ENCODE data around the gene EIF2B4. TPM values are rescaled to one million over a fixed set of nuclear protein-coding genes. Genes with fewer than 3 reads are reported as not detected.

The EIF2B4 gene
- total and polyA plus RNA-seq, 2 of the 8 experiments (the other 6 are each of a cell fraction or from before 2014, with no cell fraction given): 60.0 to 63.2 TPM

DNA sequence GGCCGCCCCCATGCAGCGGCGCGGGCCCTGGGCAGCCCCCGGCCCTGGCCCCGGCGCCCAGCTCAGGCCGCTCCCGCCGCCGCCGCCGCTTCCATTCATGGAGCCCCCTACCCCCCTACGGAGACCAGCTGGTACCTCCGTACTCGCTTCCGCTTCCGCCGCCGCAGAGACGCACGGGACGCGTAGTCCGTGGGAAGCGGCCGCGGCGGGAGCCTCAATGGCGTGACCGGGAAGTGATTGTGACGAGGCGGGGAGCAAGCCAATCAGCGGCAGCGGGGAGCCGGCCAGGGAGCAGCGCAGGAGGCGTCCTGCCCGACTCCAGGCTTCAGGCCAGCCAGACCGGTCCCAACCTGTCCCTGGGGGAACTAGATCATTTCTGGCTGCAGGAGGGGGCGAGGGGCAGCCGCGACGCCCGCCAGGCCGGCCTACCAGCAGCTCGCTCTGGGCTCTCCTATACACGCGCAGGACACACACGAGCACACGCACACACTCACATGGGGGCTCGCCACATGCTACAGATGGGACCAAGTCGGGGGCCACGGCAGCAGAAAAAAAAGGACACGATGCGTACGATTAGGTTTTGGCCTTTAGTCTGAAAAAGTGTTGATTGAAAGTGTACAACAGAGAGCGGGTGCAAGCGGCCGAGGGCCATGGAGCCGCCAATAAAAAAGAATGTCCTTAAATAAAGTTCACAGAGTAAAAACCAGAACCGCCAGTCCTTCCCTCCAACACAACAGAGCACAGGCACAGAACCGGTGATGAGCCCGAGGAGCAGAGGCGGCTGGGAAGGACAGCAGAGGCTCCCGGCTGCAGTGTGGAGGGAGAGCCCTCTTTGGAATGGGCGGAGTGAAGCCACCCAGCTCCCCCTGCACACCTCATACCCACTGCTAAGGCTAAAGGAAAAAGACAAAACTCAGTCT lies 10.7 kb upstream of the EIF2B4 start, which contains the start of gene ZNF513 (continued):
- TF ChIP-seq POLR2AphosphoS5 (IDR thresholded peaks at IDR 0.05; ENCODE audit: low read depth, low read length): peak; percentile 80
- TF ChIP-seq KDM1A (IDR thresholded peaks at IDR 0.05; ENCODE audit: borderline replicate concordance, low read length): no peak
- TF ChIP-seq PHF8 (conservative IDR thresholded peaks at IDR 0.05; ENCODE audit: low read depth, low read length): peak; percentile 48
- TF ChIP-seq CREB1 (IDR thresholded peaks at IDR 0.05): peak; percentile 90
- 0 out of 2 replicates have a peak, but pooled peaks have one; percentile 25 for TF ChIP-seq JUN (IDR thresholded peaks at IDR 0.05; ENCODE audit: low read depth, low read length)
- no peak for TF ChIP-seq GTF2F1 (IDR thresholded peaks at IDR 0.05; ENCODE audit: borderline replicate concordance, low read depth, low read length)
- peak; percentile 15 to 94 for TF ChIP-seq EP300 (IDR thresholded peaks at IDR 0.05; ENCODE audit: borderline replicate concordance in 1 of 2, low read depth in 2 of 2, low read length in 2 of 2)
- TF ChIP-seq, protein P1, sequence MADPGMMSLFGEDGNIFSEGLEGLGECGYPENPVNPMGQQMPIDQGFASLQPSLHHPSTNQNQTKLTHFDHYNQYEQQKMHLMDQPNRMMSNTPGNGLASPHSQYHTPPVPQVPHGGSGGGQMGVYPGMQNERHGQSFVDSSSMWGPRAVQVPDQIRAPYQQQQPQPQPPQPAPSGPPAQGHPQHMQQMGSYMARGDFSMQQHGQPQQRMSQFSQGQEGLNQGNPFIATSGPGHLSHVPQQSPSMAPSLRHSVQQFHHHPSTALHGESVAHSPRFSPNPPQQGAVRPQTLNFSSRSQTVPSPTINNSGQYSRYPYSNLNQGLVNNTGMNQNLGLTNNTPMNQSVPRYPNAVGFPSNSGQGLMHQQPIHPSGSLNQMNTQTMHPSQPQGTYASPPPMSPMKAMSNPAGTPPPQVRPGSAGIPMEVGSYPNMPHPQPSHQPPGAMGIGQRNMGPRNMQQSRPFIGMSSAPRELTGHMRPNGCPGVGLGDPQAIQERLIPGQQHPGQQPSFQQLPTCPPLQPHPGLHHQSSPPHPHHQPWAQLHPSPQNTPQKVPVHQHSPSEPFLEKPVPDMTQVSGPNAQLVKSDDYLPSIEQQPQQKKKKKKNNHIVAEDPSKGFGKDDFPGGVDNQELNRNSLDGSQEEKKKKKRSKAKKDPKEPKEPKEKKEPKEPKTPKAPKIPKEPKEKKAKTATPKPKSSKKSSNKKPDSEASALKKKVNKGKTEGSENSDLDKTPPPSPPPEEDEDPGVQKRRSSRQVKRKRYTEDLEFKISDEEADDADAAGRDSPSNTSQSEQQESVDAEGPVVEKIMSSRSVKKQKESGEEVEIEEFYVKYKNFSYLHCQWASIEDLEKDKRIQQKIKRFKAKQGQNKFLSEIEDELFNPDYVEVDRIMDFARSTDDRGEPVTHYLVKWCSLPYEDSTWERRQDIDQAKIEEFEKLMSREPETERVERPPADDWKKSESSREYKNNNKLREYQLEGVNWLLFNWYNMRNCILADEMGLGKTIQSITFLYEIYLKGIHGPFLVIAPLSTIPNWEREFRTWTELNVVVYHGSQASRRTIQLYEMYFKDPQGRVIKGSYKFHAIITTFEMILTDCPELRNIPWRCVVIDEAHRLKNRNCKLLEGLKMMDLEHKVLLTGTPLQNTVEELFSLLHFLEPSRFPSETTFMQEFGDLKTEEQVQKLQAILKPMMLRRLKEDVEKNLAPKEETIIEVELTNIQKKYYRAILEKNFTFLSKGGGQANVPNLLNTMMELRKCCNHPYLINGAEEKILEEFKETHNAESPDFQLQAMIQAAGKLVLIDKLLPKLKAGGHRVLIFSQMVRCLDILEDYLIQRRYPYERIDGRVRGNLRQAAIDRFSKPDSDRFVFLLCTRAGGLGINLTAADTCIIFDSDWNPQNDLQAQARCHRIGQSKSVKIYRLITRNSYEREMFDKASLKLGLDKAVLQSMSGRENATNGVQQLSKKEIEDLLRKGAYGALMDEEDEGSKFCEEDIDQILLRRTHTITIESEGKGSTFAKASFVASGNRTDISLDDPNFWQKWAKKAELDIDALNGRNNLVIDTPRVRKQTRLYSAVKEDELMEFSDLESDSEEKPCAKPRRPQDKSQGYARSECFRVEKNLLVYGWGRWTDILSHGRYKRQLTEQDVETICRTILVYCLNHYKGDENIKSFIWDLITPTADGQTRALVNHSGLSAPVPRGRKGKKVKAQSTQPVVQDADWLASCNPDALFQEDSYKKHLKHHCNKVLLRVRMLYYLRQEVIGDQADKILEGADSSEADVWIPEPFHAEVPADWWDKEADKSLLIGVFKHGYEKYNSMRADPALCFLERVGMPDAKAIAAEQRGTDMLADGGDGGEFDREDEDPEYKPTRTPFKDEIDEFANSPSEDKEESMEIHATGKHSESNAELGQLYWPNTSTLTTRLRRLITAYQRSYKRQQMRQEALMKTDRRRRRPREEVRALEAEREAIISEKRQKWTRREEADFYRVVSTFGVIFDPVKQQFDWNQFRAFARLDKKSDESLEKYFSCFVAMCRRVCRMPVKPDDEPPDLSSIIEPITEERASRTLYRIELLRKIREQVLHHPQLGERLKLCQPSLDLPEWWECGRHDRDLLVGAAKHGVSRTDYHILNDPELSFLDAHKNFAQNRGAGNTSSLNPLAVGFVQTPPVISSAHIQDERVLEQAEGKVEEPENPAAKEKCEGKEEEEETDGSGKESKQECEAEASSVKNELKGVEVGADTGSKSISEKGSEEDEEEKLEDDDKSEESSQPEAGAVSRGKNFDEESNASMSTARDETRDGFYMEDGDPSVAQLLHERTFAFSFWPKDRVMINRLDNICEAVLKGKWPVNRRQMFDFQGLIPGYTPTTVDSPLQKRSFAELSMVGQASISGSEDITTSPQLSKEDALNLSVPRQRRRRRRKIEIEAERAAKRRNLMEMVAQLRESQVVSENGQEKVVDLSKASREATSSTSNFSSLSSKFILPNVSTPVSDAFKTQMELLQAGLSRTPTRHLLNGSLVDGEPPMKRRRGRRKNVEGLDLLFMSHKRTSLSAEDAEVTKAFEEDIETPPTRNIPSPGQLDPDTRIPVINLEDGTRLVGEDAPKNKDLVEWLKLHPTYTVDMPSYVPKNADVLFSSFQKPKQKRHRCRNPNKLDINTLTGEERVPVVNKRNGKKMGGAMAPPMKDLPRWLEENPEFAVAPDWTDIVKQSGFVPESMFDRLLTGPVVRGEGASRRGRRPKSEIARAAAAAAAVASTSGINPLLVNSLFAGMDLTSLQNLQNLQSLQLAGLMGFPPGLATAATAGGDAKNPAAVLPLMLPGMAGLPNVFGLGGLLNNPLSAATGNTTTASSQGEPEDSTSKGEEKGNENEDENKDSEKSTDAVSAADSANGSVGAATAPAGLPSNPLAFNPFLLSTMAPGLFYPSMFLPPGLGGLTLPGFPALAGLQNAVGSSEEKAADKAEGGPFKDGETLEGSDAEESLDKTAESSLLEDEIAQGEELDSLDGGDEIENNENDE (IDR thresholded peaks at IDR 0.05; ENCODE audit: insufficient replicate concordance, low read length): no peak
- TF ChIP-seq TAF7 (optimal IDR thresholded peaks at IDR 0.05; ENCODE audit: borderline replicate concordance, low read depth, low read length): peak; percentile 73
